ENCODE results near the gene ZDHHC4. TPM values are rescaled to one million over a fixed set of nuclear protein-coding genes. Genes with fewer than 3 reads are reported as not detected.

Gene ZDHHC4
- total and polyA plus RNA-seq, 2 donors (not counting 3 experiments of a cell fraction or from before 2014, with no cell fraction given), result 29.9 to 122 TPM

- dilution Hi-C loops (cut with MboI; ENCODE audit: extremely low pct_ligation_motif_present, low sequenced_read_pairs), result no loop called here
- FAIRE-seq (no peak), DNase-seq (ENCODE audit: low read depth, low spot score) (no peak)
- no peak overlapping the region for H3K4me3 ChIP-seq (replicated peaks in 1 of 3; ENCODE audit: insufficient read depth in 1 of 3, low read depth in 1 of 3, low read length in 3 of 3)
- ChIA-PET CTCF (no interaction called here), POLR2A (no interaction called here)
- no peak overlapping the region for H2AFZ ChIP-seq (ENCODE audit: low read depth, low read length)
- no peak overlapping the region for H3K4me2 ChIP-seq (ENCODE audit: insufficient read depth, low read length)
- H3K36me3 ChIP-seq (ENCODE audit: control insufficient read depth in 2 of 2, extremely low read depth in 1 of 2, insufficient read depth in 2 of 2, low read length in 2 of 2), result no peaks in the 10 kb centered on the region
- H3K9me3 ChIP-seq (replicated peaks; ENCODE audit: control insufficient read depth, insufficient read depth, low read length), result no peaks in the 10 kb centered on the region
- no peaks in the 10 kb centered on the region for H3K9me1 ChIP-seq (replicated peaks; ENCODE audit: control insufficient read depth, extremely low read depth, insufficient read depth, low read length)
- TF ChIP-seq JUN (IDR thresholded peaks at IDR 0.05; ENCODE audit: borderline replicate concordance, insufficient read depth, insufficient read length, low read depth), result no peak
- no peak for TF ChIP-seq POLR2A (IDR thresholded peaks at IDR 0.05; ENCODE audit: low read depth, low read length)
- TF ChIP-seq CTCF (IDR thresholded peaks at IDR 0.05; ENCODE audit: extremely low read depth in 1 of 2, insufficient read depth in 1 of 2, low read depth in 1 of 2, low read length in 2 of 2), result no peak
- TF ChIP-seq EZH2 (IDR thresholded peaks at IDR 0.05; ENCODE audit: borderline replicate concordance, low read depth, low read length, severe bottlenecking), result no peak
- TF ChIP-seq MYC (IDR thresholded peaks at IDR 0.05; ENCODE audit: low read depth, low read length), result no peak
- no peak for TF ChIP-seq FOS (IDR thresholded peaks at IDR 0.05; ENCODE audit: borderline replicate concordance, insufficient read depth, low read length)
- H3K27ac ChIP-seq (ENCODE audit: insufficient read depth, low read depth, low read length), result no peak overlapping the region
- H3K79me2 ChIP-seq (ENCODE audit: control insufficient read depth, insufficient read depth, low read length), result no peaks in the 10 kb centered on the region
- H4K20me1 ChIP-seq (replicated peaks; ENCODE audit: control insufficient read depth, extremely low read depth, insufficient read depth, low read length), result no peaks in the 10 kb centered on the region
- no peaks in the 10 kb centered on the region for H3K4me1 ChIP-seq (ENCODE audit: control insufficient read depth, extremely low read depth, insufficient read depth, low read length)
- no peak overlapping the region for H3K9ac ChIP-seq (replicated peaks; ENCODE audit: extremely low read depth, insufficient read depth, low read length)
- no TSS peak for BruUV-seq (replicated peaks)
- H3K27me3 ChIP-seq (ENCODE audit: control insufficient read depth in 2 of 2, insufficient read depth in 2 of 2, low read length in 2 of 2), result no peaks in the 10 kb centered on the region
- intact Hi-C loops (cut with micrococcal nuclease), result no loop called here
Observed at GRCh38 chr7:6546498-6547251, 30.6 kb upstream of the ZDHHC4 start.

Data from endothelial cell of umbilical vein (primary cell).